Astrocyte (in vitro differentiated cells and primary cell): ENCODE results near the gene CDK5RAP2. TPM values are rescaled to one million over a fixed set of nuclear protein-coding genes. Genes with fewer than 3 reads are reported as not detected.

Experiments
- DNase-seq: peaks from one replicate; pipeline ENCODE4 v3.0.0-alpha.2; 2010; ENCODE audit warnings: low read depth
- FAIRE-seq: peaks from 2 replicates; lab custom pipeline; 2011; peaks lifted over from hg19 to GRCh38; lab: Jason Lieb, UNC
- H2AFZ ChIP-seq: 2 replicates; pipeline ENCODE4 v1.6.0; 2012; ENCODE audit warnings: low read depth, low read length, inconsistent platforms
- H3K27ac ChIP-seq: 2 replicates; pipeline ENCODE4 v1.5.1; 2011; ENCODE audit warnings: low read depth, low read length, inconsistent platforms
- H3K27me3 ChIP-seq: 2 replicates; pipeline ENCODE4 v1.6.0; 2011; ENCODE audit warnings: low read length, inconsistent platforms; ENCODE audit not compliant: insufficient read depth
- H3K36me3 ChIP-seq: 2 replicates; pipeline ENCODE4 v1.5.1; 2011; ENCODE audit warnings: low read length, inconsistent platforms; ENCODE audit not compliant: insufficient read depth
- H3K4me1 ChIP-seq: 2 replicates; pipeline ENCODE4 v1.5.1; 2011; ENCODE audit warnings: low read length, inconsistent platforms; ENCODE audit not compliant: insufficient read depth
- H3K4me2 ChIP-seq: 2 replicates; pipeline ENCODE4 v1.6.0; 2012; ENCODE audit warnings: low read length, inconsistent platforms
- H3K4me3 ChIP-seq: 2 replicates; pipeline ENCODE4 v1.5.1; 2011; ENCODE audit warnings: low read depth, mild to moderate bottlenecking, low read length, inconsistent platforms; ENCODE audit not compliant: insufficient read depth
- H3K79me2 ChIP-seq: 2 replicates; pipeline ENCODE4 v1.6.0; 2012; ENCODE audit warnings: mild to moderate bottlenecking, low read length, inconsistent platforms; ENCODE audit not compliant: insufficient read depth
- H3K9ac ChIP-seq: 2 replicates; pipeline ENCODE4 v1.6.0; 2012; ENCODE audit warnings: mild to moderate bottlenecking, low read length, inconsistent platforms
- H3K9me3 ChIP-seq: 2 replicates; pipeline ENCODE4 v1.5.1; 2012; ENCODE audit warnings: low read depth, mild to moderate bottlenecking, low read length, inconsistent platforms; ENCODE audit not compliant: insufficient read depth
- H4K20me1 ChIP-seq: 2 replicates; pipeline ENCODE4 v1.6.0; 2012; ENCODE audit warnings: low read length, inconsistent platforms; ENCODE audit not compliant: insufficient read depth
- H3K27ac Mint-ChIP-seq: one replicate; pipeline ENCODE4 v1.8.0; 2021; ENCODE audit warnings: mild to moderate bottlenecking, mixed read lengths; ENCODE audit not compliant: unreplicated experiment
- H3K27me3 Mint-ChIP-seq: one replicate; pipeline ENCODE4 v1.8.0; 2021; ENCODE audit warnings: low read depth, mixed read lengths; ENCODE audit not compliant: unreplicated experiment
- H3K36me3 Mint-ChIP-seq: one replicate; pipeline ENCODE4 v1.8.0; 2021; ENCODE audit warnings: low read depth, mixed read lengths; ENCODE audit not compliant: unreplicated experiment
- H3K4me1 Mint-ChIP-seq: one replicate; pipeline ENCODE4 v1.8.0; 2021; ENCODE audit warnings: low read depth, mixed read lengths; ENCODE audit not compliant: unreplicated experiment
- H3K4me3 Mint-ChIP-seq: one replicate; pipeline ENCODE4 v1.8.0; 2021; ENCODE audit warnings: mild to moderate bottlenecking, moderate library complexity, mixed read lengths; ENCODE audit not compliant: unreplicated experiment
- H3K9me3 Mint-ChIP-seq: one replicate; pipeline ENCODE4 v1.8.0; 2021; ENCODE audit warnings: mild to moderate bottlenecking, mixed read lengths; ENCODE audit not compliant: unreplicated experiment
- CTCF ChIP-seq: IDR thresholded peaks from 2 replicates; pipeline ENCODE4 v1.5.1; 2011; ENCODE audit warnings: low read depth, mild to moderate bottlenecking, inconsistent platforms, low read length, moderate library complexity; ENCODE audit not compliant: insufficient read depth
- EZH2 ChIP-seq: IDR thresholded peaks from 2 replicates; pipeline ENCODE4 v1.6.1; 2012; ENCODE audit warnings: mild to moderate bottlenecking, low read length, inconsistent platforms; ENCODE audit not compliant: insufficient read depth
- total RNA-seq: library from RNA; stranded (reverse); gene quantifications from 2 replicates; pipeline ENCODE4 v1.2.1, GENCODE V29; 2021

CDK5RAP2 gene
- total RNA-seq, 1 donor from 2014 or later, result 36.3 TPM

GRCh38 chr9:120412425-120412951 is 167.5 kb downstream of the CDK5RAP2 start:
- Histone ChIP-seq H3K4me3 (no peak overlapping the region), H3K79me2 (no peaks in the 10 kb centered on the region), H3K4me2 (no peak overlapping the region), H3K9me3 (no peaks in the 10 kb centered on the region), H3K9ac (no peak overlapping the region), H3K27ac (peak overlapping the region; percentile 51), H2AFZ (no peak overlapping the region), H3K4me1 (peaks cover 3% of the 10 kb centered on the region), H3K36me3 (peaks cover 2% of the 10 kb centered on the region), H3K27me3 (no peaks in the 10 kb centered on the region), H4K20me1 (no peaks in the 10 kb centered on the region)
- TF ChIP-seq CTCF (no peak), EZH2 (no peak)
- no peaks in the 10 kb centered on the region for H3K27me3 Mint-ChIP-seq
- DNase-seq (peak; percentile 93), FAIRE-seq (peak; percentile 23)
- H3K4me3 Mint-ChIP-seq, result no peak overlapping the region
- peak overlapping the region; percentile 83 for H3K27ac Mint-ChIP-seq
- H3K4me1 Mint-ChIP-seq, result peaks cover 17% of the 10 kb centered on the region
- H3K36me3 Mint-ChIP-seq, result peaks cover 8% of the 10 kb centered on the region
- H3K9me3 Mint-ChIP-seq, result no peaks in the 10 kb centered on the region

- Histone ChIP-seq H3K4me1 (peaks cover 3% of the 10 kb centered on the region), H3K4me3 (no peak overlapping the region), H3K9ac (peak overlapping the region; percentile 14), H2AFZ (no peak overlapping the region), H3K36me3 (peaks cover under 1% of the 10 kb centered on the region), H3K27ac (peak overlapping the region; percentile 51), H3K4me2 (no peak overlapping the region), H3K79me2 (no peaks in the 10 kb centered on the region), H4K20me1 (no peaks in the 10 kb centered on the region), H3K9me3 (no peaks in the 10 kb centered on the region), H3K27me3 (no peaks in the 10 kb centered on the region)
- DNase-seq (no peak), FAIRE-seq (no peak)
- Mint-ChIP-seq H3K27ac (peak overlapping the region; percentile 83), H3K4me3 (no peak overlapping the region), H3K9me3 (no peaks in the 10 kb centered on the region), H3K27me3 (no peaks in the 10 kb centered on the region), H3K36me3 (peaks cover 8% of the 10 kb centered on the region), H3K4me1 (peaks cover 17% of the 10 kb centered on the region)
- TF ChIP-seq CTCF, result no peak
- TF ChIP-seq EZH2, result no peak
Measured at GRCh38 chr9:120411862-120412424, 168.0 kb downstream of the CDK5RAP2 start.

- no peak overlapping the region for H3K4me2 ChIP-seq
- H3K9me3 Mint-ChIP-seq, result no peaks in the 10 kb centered on the region
- no peaks in the 10 kb centered on the region for H3K27me3 Mint-ChIP-seq
- TF ChIP-seq EZH2, result no peak
- no peak for TF ChIP-seq CTCF
- no peaks in the 10 kb centered on the region for H3K27me3 ChIP-seq
- H3K27ac Mint-ChIP-seq, result peak overlapping the region; percentile 79
- H3K9ac ChIP-seq, result no peak overlapping the region
- FAIRE-seq (no peak), DNase-seq (peak; percentile 76)
- peaks cover 8% of the 10 kb centered on the region for H3K36me3 Mint-ChIP-seq
- H3K9me3 ChIP-seq, result no peaks in the 10 kb centered on the region
- H3K4me3 ChIP-seq, result no peak overlapping the region
- no peaks in the 10 kb centered on the region for H4K20me1 ChIP-seq
- H3K27ac ChIP-seq, result no peak overlapping the region
- H3K4me3 Mint-ChIP-seq, result no peak overlapping the region
- H3K79me2 ChIP-seq, result no peaks in the 10 kb centered on the region
- peaks cover 3% of the 10 kb centered on the region for H3K4me1 ChIP-seq
- peaks cover 17% of the 10 kb centered on the region for H3K4me1 Mint-ChIP-seq
- no peak overlapping the region for H2AFZ ChIP-seq
- peaks cover 4% of the 10 kb centered on the region for H3K36me3 ChIP-seq
Measured at GRCh38 chr9:120410925-120411501, 169.0 kb downstream of the CDK5RAP2 start.
